Coronary artery (tissue), 2 donors: ENCODE measurements around the gene PPM1E.

Experiments
- DNase-seq: peaks from one replicate; pipeline ENCODE4 v3.0.0-alpha.2; 2017; ENCODE audit warnings: low spot score
- H3K27ac ChIP-seq, 2 donors: fragments of 200-600 bp; sonication (generic); one replicate each; pipeline ENCODE4 v1.5.1; 2016 to 2019
- H3K4me3 ChIP-seq: fragments of 200-600 bp; sonication (generic); 2 replicates; pipeline ENCODE4 v1.5.1; 2016; ENCODE audit warnings: mild to moderate bottlenecking, moderate library complexity
- CTCF ChIP-seq: fragments of 200-600 bp; sonication (generic); IDR thresholded peaks from one replicate; pipeline ENCODE4 v1.5.1; 2019; ENCODE audit warnings: antibody characterized with exemption

Gene PPM1E

GRCh38 chr17:58980706-58981481, 225.2 kb downstream of the PPM1E start:
- Histone ChIP-seq H3K27ac (no peak overlapping the region), H3K4me3 (no peak overlapping the region)
- DNase-seq, result no peak
- no peak for TF ChIP-seq CTCF

GRCh38 chr17:58982626-58983025, 227.0 kb downstream of the PPM1E start:
- Histone ChIP-seq H3K27ac (no peak overlapping the region), H3K4me3 (no peak overlapping the region)
- TF ChIP-seq CTCF, result no peak
- no peak for DNase-seq

- no peak overlapping the region for H3K27ac ChIP-seq
- no peak overlapping the region for H3K4me3 ChIP-seq
- no peak for DNase-seq
- no peak for TF ChIP-seq CTCF
These were observed 229.7 kb downstream of the PPM1E start for GRCh38 chr17:58985367-58985766.

- DNase-seq, result no peak
- Histone ChIP-seq H3K27ac (no peak overlapping the region), H3K4me3 (no peak overlapping the region)
- no peak for TF ChIP-seq CTCF
These were observed 230.3 kb downstream of the PPM1E start for GRCh38 chr17:58985971-58986370.

GRCh38 chr17:58989629-58990028, 234.0 kb downstream of the PPM1E start:
- DNase-seq, result no peak
- Histone ChIP-seq H3K27ac (no peak overlapping the region), H3K4me3 (no peak overlapping the region)
- TF ChIP-seq CTCF, result no peak

GRCh38 chr17:58991718-58992331, 236.2 kb downstream of the PPM1E start:
- Histone ChIP-seq H3K4me3 (no peak overlapping the region), H3K27ac (no peak overlapping the region)
- no peak for TF ChIP-seq CTCF
- DNase-seq, result no peak

- no peak for TF ChIP-seq CTCF
- DNase-seq, result no peak
- Histone ChIP-seq H3K27ac (no peak overlapping the region), H3K4me3 (no peak overlapping the region)
These were observed 237.7 kb downstream of the PPM1E start for GRCh38 chr17:58993311-58993710.
